ENCODE measurements around the gene RAP1GAP. TPM values are rescaled to one million over a fixed set of nuclear protein-coding genes. Genes with fewer than 3 reads are reported as not detected.
A peak's percentile ranks its signal among the peaks of the same experiment; 100 is the strongest.

RAP1GAP gene
- polyA plus RNA-seq, 5 donors = 21.3 to 57.9 (median 47.0) TPM

DNA sequence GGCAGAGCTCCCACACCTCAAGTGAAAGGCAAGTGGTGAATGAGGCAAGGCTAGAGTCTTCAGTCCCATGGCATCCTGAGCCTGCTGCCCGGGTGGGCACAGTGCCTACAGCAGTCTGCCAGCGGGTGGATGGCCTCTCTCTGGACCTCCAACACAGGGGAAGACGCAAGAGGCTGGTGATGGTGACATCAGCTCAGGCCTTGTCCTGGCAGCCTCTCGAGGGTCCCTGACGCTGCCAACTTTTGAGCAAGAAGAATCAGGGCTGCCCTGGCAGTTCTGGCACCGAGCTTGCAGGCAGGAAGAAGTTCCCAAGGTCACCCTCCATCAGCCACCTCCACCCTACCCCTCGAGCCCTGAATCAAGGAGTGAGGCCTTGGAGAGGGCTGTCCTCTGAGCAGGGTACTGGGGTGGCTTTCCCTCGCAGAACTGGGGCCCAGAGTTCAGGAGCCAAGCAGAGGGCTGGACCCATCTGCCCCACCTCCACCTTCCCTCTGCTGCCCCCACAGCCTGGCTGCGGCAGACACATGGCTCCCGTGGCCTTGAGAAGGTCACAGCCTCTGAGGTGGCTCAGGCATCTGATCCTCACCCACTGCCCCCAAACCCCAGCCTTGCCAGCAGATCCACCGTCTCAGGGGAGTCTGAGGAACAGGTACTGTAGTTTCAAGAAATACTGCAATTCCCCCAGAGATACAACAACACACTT is 5.8 kb downstream of the RAP1GAP start:
- no peak for DNase-seq

GRCh38 chr1:21662426-21663247 is 6.5 kb downstream of the RAP1GAP start:
- DNase-seq = no peak

DNA sequence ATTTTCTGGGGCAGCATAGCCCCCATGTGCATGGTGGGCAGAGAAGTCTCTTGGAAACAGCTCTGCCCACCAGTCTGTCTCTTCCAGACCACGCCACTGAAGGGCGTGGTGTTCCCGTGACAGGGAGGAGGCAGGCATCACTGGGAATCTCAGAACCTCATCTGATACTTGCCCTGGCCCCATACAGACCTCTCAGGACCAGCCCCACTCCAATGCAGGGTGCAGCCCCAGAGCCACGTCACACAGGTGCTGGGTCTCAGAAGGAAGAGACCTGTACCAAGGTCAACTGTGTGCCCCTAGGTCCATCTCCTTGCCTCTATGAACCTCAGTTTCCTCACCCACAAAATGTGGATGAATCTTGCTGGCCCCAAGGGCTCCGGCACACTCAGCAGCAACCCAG is 7.3 kb downstream of the RAP1GAP start:
- no peak for DNase-seq

DNA sequence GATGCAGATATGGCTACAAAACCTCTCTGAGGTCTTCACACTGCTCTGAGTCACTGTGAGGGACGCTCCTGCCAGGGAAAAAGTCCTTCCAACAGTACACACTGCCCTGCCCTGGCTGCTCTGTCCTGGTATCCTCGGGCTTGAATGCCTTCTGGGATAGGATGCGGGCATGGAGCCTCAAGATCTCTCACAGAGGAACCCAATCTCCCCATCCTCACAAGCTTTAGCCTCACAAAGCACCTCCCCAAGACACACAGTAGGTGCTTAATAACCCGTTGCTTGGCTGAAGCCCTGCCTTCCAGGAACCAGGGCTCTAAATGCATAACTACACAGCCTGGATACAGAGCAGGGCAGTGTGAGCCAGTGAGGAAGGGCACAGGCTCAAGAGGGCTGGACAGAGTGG is 9.2 kb downstream of the RAP1GAP start:
- DNase-seq = no peak

DNA sequence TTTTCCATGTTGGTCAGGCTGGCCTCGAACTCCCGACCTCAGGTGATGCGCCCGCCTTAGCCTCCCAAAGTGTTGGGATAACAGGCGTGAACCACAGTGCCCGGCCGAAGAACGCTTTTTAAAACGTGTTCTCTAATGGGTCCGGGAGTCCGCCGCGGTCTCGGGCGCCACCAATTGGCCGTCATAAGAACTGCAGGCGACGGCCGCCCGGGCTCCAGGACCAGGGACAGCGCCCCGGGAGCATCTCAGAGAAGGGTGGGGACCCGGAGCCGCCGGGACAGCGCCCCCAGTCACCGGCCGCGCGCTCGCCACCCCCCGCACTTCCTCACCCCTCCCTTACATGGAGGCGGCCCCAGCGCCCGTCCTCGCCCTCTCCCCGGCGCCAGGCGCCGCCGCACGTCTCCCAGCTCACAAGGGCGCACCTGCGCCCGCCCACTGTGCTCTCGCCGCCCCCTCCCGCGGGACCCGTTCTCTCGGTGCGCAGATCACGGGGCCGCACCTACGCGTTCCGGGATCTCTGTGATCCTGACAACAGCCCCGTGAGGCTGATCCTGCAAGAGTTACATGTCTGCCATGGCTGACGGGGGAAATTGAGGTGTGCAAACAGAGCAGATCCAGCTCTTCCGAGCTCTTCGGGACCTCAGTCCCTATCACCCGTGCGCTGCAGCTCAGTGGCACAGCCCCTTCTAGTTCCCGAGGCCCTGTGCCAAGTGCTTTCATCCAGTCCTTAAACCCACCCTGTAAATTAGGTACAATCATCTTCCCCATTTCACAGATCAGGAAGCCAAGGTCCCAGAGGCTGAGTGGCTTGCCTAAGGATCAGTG is 9.8 kb downstream of the RAP1GAP start:
- peak; percentile 68 to 73 for DNase-seq

DNA sequence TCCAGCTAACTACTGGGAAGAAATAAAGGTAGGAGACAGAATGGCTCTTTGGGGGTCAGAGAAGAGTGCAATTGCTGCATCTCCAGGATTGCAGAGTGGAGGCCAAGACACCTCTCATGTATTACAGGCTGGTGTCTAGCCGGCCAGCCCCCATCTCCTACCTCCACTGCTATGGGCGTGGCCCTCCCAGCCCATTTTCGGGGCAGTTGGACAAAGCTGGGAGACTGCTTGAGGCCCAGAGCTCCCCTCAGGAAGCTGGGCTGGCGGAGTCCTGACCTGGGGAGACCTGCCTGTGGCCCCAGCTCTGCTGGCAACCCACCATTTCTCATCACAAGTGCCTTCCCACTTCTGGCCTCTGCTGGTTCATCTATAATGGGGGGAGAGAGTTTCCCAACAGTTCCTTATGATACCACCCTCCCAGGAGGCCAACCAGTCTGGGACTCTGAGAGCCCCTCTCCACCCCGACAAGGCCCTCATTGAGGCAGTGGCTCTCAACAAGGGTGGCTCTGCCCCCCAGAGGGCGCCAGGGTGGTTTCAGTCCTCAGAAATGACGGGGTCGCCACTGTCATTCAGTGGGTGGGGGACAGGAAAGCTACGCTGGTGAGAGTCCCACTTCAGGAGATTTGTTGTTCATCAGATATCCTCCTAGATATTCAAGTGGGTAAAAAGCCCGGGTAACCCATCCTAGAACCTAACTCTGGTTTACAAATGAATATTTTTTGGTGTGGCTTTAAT is 11.5 kb downstream of the RAP1GAP start:
- DNase-seq = no peak

GRCh38 chr1:21655748-21656147 is 13.4 kb downstream of the RAP1GAP start:
- no peak for DNase-seq

DNA sequence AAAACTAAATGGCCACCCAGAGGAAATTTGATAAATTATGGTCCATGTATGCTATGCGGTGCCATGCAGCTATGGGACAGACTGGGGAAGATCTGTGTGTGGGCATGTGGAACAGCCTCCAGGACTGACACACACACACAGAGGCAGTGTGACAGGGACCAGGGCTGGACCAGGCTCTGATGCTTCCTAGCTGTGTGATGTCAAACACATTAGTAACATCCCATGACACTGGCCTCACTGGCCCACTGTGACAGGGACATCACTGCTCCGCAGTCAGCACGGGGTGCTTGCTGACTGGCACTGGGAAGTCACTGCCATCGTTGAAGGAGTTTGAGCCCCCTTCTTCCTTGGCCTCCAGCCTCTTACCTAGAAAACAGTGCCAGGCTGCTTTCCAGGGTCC is 13.9 kb downstream of the RAP1GAP start:
- no peak for DNase-seq

DNA sequence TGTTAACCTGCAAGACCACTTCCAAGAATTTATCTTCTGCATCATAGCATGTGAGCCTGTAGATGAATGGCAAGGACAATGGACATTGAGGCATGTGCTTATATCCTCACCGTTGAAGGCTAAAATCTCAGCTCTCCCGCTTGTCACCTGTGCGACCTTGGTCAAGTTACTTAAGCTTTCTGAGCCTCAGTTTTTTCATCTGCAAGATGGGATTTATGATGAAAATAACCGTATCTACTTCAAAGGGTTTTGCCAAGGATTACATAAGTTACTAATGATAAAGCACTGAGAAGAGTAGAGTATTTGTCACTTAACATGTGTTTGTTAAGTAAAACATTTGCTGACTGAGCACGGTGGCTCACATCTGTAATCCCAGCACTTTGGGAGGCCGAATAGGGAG is 14.9 kb downstream of the RAP1GAP start:
- no peak for DNase-seq

DNA sequence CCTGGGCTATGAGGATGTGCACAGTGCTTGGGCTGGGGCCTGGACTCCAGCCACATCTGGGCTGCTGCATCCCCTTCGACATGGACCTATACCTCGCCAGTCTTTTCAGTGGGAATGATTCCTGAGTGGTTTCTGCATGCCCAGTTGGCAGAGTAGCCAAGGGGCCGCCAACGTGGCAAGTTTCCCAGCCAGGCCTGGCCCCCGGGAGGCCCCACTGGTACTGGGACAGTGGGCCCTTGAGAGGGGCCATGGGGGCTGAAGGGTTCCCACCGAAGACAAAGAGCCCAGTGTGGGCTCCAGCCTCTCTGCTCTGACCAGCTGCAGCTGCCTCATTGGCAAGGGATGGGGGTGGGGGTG is 15.4 kb downstream of the RAP1GAP start:
- no peak for DNase-seq

- no peak for DNase-seq
Observed at GRCh38 chr1:21652937-21653743, 16.0 kb downstream of the RAP1GAP start.

DNA sequence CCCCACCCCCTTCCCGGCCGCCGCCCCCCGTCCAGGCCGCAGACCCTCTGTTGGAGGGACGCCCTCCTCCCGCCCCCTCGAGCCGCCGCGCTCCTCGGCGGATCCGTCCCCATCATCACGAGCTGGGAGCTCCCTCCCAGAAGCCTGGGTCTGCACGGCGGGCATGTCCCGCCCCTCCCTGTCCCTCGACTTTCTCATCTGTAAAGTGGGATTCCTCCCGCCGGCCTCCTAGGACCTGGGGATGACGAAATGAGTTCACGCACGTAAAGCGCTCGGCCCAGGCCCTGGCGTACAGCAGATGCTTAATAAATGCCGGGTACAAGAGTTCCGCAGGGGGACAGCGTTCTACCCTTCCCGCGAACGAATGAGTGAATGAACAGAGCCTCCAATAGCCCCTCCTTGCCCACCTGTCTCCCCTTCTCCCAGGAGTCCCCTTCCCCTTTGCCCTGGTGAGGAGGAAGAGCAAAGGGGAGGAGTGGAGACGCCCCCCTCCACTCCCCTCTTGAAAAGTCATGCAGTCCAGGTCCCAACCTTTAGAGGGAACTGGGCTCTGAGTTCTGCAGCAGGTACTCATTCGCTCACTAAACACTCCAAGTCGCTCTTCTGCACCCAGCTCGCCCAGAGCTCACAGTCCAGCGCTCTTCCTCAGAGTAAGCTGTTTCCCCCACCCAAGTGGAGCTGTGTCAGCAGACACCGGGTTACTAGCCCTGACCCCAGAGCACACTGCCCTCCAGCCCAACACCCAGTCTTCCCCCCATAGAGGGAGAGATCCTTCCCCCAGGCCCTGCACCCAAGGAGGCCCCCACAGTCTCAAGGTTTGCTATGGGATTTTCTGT is 16.8 kb downstream of the RAP1GAP start:
- no peak for DNase-seq

- no peak for DNase-seq
Observed at GRCh38 chr1:21651214-21652042, 17.7 kb downstream of the RAP1GAP start.

GRCh38 chr1:21650400-21650799 is 18.8 kb downstream of the RAP1GAP start:
- no peak for DNase-seq

DNA sequence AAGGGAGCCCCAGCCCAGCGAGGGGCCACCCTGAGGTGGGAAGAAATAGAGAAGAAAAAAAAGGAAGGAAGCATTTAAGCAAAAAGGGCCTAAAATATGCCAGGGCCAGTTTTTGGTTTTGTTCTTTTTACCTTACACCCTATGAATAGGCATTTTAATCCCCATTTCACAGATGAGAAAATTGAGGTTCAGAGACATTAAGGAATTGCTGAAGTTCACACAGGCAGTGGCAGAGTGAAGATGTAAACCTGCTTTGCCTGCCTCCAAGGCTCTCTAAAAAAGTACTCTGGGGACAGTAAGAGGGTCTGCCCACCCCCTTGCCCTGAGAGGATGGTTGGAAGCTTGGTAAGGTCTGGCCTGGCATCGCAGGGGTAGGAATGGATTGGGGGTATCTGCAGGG is 19.8 kb downstream of the RAP1GAP start:
- no peak for DNase-seq

- no peak for DNase-seq
Observed at GRCh38 chr1:21648791-21649190, 20.4 kb downstream of the RAP1GAP start.

- DNase-seq = no peak
Observed at GRCh38 chr1:21648352-21648730, 20.8 kb downstream of the RAP1GAP start.

DNA sequence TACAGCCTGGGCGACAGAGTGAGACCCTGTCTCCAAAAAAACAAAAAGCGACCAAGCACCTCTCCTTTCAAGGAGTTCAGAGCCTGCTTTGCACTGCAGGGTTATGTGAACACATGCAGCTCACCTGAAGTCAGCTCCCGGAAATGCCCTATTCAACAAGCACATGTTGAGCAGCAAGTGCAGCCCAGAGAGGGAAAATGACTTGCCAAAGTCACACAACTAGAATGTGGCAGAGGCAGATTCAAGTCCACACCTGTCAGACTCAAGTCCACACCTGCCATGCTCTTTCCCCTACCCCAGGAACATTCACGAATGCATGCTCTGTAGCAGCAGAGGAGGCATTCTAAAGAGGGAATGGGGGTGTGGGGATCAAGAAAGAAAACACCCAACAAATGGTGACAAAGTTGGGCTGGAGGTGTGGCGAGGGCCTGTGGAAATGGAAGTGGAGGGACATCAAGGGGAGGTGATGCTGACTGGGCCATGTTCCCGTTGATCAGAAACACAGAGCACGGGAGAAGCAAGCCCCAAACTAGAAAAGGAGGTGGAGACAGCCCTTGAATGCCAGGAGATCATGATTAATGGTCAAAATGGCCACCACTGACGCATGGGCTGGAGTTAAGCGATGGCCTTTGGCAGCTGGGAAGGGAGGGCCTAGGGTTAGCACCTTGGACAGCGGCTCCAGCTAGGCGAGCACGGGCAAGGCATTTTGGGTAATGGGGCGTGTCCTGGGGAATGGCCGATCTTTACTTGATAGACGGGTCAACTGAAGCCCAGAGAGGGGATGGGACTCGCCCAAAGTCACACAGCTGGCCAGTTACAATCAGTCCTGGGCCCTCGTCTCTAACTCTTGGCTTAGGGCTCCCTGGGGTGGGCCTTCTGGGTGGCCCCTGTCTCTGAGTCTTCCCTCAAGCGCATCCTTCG is 21.5 kb downstream of the RAP1GAP start:
- no peak for DNase-seq
